DOHH2 (cell line): ENCODE measurements around the gene GPC1.

ENCODE experiments used
- CTCF ChIP-seq: fragments of 200-600 bp; sonication (generic); IDR thresholded peaks from one replicate; pipeline ENCODE4 v1.5.1; 2014; ENCODE audit warnings: antibody characterized with exemption, mild to moderate bottlenecking, low read depth, low read length; ENCODE audit not compliant: poor library complexity, severe bottlenecking
- EZH2phosphoT487 ChIP-seq: fragments of 200-600 bp; sonication (generic); IDR thresholded peaks from 2 replicates; pipeline ENCODE4 v1.6.1; 2017; ENCODE audit warnings: borderline replicate concordance, mild to moderate bottlenecking, antibody characterized with exemption, low read length, moderate library complexity, mixed read lengths

GRCh38 chr2:240387669-240388358 is 47.6 kb upstream of the GPC1 start:
- TF ChIP-seq CTCF (no peak), EZH2phosphoT487 (no peak)
